B cell (primary cell): ENCODE results near the gene IGFBP7.

Source experiments
- EZH2 ChIP-seq: IDR thresholded peaks from 2 replicates; pipeline ENCODE4 v1.6.1; 2012; ENCODE audit warnings: borderline replicate concordance, low read depth, mild to moderate bottlenecking, moderate library complexity, low read length; ENCODE audit not compliant: insufficient read depth, poor library complexity, severe bottlenecking
- TF ChIP-seq, protein P1 (sequence below): fragments of 200-600 bp; IDR thresholded peaks from one replicate; pipeline ENCODE4 v1.8.0; 2022; ENCODE audit warnings: antibody characterized with exemption, mild to moderate bottlenecking

DNA sequence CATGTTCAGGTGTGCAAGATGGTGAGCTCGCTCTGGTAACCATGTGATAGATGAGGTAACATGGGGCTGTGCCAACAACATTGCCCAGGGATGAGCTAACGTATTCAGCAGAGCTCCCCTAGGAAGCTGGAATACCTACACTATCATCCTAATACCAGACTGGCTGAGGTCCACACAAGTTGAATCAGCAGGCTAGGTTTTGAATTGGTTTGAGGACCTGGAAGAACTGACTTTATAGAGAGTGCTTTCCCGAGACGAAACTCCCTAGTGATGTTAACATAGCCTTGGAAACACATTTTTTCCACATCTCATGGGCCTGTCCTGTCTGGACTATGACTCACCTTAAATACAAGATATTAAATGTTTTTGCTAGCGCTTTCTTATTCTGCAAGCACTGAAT, 56.7 kb downstream of the IGFBP7 start:
- TF ChIP-seq, protein P1, sequence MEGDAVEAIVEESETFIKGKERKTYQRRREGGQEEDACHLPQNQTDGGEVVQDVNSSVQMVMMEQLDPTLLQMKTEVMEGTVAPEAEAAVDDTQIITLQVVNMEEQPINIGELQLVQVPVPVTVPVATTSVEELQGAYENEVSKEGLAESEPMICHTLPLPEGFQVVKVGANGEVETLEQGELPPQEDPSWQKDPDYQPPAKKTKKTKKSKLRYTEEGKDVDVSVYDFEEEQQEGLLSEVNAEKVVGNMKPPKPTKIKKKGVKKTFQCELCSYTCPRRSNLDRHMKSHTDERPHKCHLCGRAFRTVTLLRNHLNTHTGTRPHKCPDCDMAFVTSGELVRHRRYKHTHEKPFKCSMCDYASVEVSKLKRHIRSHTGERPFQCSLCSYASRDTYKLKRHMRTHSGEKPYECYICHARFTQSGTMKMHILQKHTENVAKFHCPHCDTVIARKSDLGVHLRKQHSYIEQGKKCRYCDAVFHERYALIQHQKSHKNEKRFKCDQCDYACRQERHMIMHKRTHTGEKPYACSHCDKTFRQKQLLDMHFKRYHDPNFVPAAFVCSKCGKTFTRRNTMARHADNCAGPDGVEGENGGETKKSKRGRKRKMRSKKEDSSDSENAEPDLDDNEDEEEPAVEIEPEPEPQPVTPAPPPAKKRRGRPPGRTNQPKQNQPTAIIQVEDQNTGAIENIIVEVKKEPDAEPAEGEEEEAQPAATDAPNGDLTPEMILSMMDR = no peak
- no peak for TF ChIP-seq EZH2
